ENCODE results near the gene CASP4.
A peak's percentile ranks its signal among the peaks of the same experiment; 100 is the strongest.
"Not testable (repeated sequence)": the region's sequence is repeated elsewhere in the genome, so short reads cannot be mapped to it uniquely, and the experiment has no call there.

Gene CASP4

GRCh38 chr11:104968355-104968855 is at the start of gene CASP4:
CASP4 (minus strand) TSS chr11:104968574; CDS start chr11:104968525, 49 bp downstream.
- no peak for DNase-seq

GRCh38 chr11:105007463-105007862 is 39.1 kb upstream of the CASP4 start:
- no peak for DNase-seq

GRCh38 chr11:105005451-105005845 is 37.1 kb upstream of the CASP4 start:
- DNase-seq, result no peak

GRCh38 chr11:105004021-105004420 is 35.6 kb upstream of the CASP4 start:
- no peak for DNase-seq

GRCh38 chr11:105003151-105003550 is 34.8 kb upstream of the CASP4 start:
- DNase-seq, result no peak

GRCh38 chr11:105000797-105001196 is 32.4 kb upstream of the CASP4 start:
- DNase-seq, result peak in 5 of 56 donors; percentile 0 to 18 (median 2)

- no peak for DNase-seq
Observed at GRCh38 chr11:105000167-105000566, 31.8 kb upstream of the CASP4 start.

- no peak for DNase-seq
Observed at GRCh38 chr11:104999721-105000120, 31.3 kb upstream of the CASP4 start.

- no peak for DNase-seq
Observed at GRCh38 chr11:104997288-104997687, 28.9 kb upstream of the CASP4 start.

GRCh38 chr11:104995001-104995408 is 26.6 kb upstream of the CASP4 start:
- DNase-seq, result no peak

- no peak for DNase-seq
Observed at GRCh38 chr11:104992781-104993180, 24.4 kb upstream of the CASP4 start.

GRCh38 chr11:104991994-104992393 is 23.6 kb upstream of the CASP4 start:
- DNase-seq, result no peak

- no peak for DNase-seq
Observed at GRCh38 chr11:104984808-104985207, 16.4 kb upstream of the CASP4 start.

GRCh38 chr11:104979839-104980238 is 11.5 kb upstream of the CASP4 start:
- DNase-seq, result no peak

GRCh38 chr11:104973616-104974015 is 5.2 kb upstream of the CASP4 start:
- DNase-seq, result no peak

GRCh38 chr11:104972924-104973323 is 4.5 kb upstream of the CASP4 start:
- DNase-seq, result not testable (repeated sequence)

GRCh38 chr11:104970756-104971155 is 2.4 kb upstream of the CASP4 start:
- DNase-seq, result no peak

- peak in 1 of 56 donors; percentile 1 for DNase-seq
Observed at GRCh38 chr11:104968856-104969776, 742 bp upstream of the CASP4 start.

- no peak for DNase-seq
Observed at GRCh38 chr11:104967534-104968354, 630 bp downstream of the CASP4 start.

GRCh38 chr11:104965735-104966134 is 2.6 kb downstream of the CASP4 start:
- no peak for DNase-seq

GRCh38 chr11:104964247-104964646 is 4.1 kb downstream of the CASP4 start:
- DNase-seq, result no peak

GRCh38 chr11:104962852-104963251 is 5.5 kb downstream of the CASP4 start:
- DNase-seq, result no peak
